ENCODE measurements around the gene ZBTB33. TPM values are rescaled to one million over a fixed set of nuclear protein-coding genes. Genes with fewer than 3 reads are reported as not detected.

The ZBTB33 gene, protein sequence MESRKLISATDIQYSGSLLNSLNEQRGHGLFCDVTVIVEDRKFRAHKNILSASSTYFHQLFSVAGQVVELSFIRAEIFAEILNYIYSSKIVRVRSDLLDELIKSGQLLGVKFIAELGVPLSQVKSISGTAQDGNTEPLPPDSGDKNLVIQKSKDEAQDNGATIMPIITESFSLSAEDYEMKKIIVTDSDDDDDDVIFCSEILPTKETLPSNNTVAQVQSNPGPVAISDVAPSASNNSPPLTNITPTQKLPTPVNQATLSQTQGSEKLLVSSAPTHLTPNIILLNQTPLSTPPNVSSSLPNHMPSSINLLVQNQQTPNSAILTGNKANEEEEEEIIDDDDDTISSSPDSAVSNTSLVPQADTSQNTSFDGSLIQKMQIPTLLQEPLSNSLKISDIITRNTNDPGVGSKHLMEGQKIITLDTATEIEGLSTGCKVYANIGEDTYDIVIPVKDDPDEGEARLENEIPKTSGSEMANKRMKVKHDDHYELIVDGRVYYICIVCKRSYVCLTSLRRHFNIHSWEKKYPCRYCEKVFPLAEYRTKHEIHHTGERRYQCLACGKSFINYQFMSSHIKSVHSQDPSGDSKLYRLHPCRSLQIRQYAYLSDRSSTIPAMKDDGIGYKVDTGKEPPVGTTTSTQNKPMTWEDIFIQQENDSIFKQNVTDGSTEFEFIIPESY
- 6.8 TPM for total RNA-seq
- long read RNA-seq, full-length matches to known transcripts: 1 of 1 reads
- long read RNA-seq, partial matches to known transcripts: 0 of 1 reads
- long read RNA-seq, other reads (novel, unspliced or antisense): 0 of 1 reads

DNA sequence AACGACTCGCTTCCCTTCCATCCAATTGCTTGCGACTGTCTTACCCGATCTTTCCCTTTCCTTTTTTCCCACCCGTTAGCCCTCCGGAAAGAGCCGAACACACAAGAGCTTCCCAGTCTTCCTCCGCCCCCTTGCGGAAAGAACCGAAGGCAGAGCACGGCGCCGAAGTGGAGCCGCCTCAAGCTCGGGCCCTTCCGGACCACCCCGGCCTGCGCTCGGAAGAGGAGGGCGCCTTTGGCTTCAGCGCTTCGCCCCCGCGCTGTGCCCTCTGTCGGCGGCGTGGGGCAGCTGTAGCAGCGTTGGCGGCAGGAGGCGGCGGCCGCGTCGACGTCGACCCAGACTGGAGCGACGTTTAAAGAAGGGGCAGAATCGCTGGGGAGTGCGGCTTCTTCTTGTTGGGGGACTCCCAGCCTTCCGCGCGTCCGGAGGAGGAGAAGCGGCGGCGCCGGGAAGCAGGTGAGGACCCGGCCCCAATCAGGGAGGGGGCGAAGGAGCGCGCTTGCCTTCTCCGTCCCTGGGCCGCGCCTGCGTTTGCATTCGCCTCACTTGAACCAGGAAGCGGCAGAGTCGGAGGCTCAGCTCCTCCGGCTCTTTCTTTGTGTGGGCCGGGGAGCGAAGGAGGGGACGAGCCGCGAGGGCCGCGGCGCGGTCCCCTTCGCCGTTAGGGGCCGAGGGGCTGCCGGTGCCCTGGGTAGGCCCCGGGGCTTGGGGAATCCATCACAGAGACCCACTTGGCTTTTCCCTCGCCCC, at the start of gene ZBTB33:
Gene ZBTB33 (plus strand): TSS at position 291 of the 750 bp plus-strand sequence. CDS start 2,604 bp downstream, outside the sequence.
- peak; percentile 94 for DNase-seq (ENCODE audit: missing footprints)
- intact Hi-C loops (cut with DNase I): loop anchor here (10.0 kb wide), 1 partner anchor 214 kb away; the partner anchor contains the start of gene LAMP2
- peak; percentile 99 for ATAC-seq

DNA sequence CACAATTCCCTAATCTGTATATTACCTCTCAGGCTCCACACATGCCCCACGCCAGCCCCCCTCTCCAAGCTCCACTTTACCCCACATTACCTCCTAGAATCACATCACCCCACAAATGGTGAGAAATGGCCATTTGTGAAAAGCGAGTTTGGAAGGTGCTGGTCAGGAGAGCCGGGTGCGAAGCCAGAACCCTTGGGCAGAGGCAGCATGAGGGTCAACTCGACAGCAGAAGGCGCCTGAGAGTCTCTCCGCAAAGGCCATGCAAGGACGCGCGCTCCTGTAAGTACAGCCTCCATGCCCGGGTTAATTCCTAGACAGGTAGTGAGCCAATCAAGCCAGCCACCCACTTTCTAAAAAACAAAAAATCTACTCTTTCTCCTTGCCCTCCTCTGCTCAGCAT, 49.8 kb upstream of the ZBTB33 start:
- intact Hi-C loops (cut with DNase I): no loop called here
- DNase-seq (ENCODE audit: missing footprints): no peak
- ATAC-seq: no peak

DNA sequence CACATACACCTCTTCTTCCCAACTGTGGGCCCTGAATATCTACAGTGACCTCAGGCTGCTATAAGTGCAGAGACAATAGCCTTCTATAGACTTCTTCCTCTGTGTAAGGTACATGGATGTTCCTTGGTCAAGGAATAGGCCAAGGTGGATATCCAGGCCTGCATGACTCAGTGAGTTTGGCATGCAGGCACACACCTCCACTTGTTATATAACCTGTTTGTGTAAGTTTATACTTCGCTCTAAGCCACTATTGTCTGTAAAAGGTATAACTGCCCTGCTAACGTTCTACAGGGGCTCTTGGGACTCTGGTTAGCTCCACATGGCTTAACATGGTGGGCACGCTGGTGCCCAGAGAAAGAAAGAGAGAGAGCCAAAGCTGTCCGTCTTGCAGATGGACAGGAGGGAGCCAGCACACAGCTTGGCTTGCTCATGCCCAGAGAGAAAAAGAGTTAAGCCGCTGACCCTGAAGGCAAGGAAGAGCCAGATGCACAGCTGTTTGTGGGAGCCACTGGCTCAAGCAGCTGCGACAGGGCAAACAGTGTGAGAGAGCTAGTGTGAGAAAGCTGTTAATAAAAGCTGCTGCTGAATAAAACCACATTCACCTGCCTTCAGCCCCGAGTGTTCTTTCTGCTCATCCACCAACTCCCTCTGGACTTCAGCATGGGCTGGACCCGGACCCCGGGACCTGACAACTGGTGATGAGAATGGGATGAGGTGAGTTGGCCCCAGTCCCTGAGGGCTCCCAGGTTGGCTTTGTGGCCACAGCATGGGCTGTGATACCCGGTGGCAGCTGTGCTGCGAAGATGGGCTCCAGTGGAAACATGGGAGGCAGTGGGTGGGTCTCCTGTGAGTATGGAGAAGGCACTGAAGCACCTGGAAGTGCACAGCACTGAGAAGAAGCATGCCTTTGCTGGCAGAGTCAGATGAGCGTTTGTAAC, 44.5 kb upstream of the ZBTB33 start:
- intact Hi-C loops (cut with DNase I): no loop called here
- no peak for DNase-seq (ENCODE audit: missing footprints)

DNA sequence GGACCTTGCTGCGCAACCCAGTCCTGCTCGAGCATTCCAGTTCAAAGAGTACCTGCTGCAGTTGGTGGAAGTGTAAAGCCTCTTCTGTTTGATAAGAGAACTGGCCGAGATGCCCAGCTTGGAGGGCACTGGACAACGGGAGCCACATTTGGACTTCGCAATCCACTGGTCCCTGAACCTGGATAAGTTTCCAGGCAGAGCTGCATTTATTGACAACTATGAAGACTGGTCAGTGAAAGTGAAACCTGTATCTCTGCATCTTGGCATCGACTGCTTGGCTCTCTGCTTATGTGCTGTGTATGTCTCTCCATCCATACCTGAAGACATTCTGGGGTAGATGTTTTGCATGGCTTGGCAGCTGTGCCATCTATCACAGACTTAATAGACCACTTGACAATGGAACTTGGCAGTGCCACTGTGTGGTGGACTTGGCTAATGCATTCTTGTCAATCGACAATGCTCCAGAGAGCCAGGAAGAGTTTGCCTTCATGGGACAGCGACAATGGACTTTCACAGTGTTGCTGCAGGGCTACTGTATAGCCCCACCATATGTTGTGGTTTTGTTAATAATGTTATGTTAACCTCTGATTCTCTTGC, 43.5 kb upstream of the ZBTB33 start:
- intact Hi-C loops (cut with DNase I): no loop called here
- ATAC-seq (no peak), DNase-seq (ENCODE audit: missing footprints) (no peak)

More for the DNA sequence above, 44.5 kb upstream of the ZBTB33 start:
- ATAC-seq: no peak

DNA sequence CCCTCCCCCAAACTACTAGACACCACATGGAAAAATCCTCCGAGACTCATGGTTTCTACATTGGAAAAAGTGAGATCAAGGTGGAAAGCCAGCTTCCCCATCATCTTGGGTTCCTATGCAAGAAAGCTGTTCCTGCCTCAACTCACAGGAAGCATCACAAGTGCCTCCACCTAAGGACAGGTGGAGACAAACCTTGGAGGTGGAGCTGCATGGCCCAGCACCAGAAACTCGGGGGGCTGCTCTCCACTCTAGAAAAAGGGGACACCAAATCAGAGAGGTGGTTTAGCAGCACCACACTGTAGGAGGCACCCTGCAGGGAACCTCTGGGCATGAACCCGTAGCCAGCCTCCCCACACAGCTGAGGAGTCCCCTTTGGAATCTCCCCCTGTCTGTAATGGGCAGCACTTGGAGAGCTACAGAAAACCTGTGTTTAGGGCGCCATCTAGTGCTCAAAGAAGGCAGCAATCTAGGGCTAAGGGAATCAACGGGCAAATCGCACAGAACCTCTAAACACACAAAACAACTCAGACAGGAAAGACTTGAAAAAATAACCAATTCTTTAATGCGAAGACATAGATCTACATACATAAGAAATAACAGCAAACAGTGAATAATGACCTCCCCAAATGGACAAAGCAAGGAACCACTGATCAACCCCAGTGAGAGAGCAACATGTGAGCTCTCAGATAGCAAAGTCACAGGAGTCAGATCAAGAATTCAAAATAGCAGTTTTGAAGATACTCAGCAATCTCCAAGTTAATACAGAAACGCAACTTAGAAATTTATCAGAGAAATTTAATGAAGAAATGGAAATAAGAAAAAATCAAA, 37.0 kb upstream of the ZBTB33 start:
- no peak for ATAC-seq
- no peak for DNase-seq (ENCODE audit: missing footprints)
- intact Hi-C loops (cut with DNase I): no loop called here

DNA sequence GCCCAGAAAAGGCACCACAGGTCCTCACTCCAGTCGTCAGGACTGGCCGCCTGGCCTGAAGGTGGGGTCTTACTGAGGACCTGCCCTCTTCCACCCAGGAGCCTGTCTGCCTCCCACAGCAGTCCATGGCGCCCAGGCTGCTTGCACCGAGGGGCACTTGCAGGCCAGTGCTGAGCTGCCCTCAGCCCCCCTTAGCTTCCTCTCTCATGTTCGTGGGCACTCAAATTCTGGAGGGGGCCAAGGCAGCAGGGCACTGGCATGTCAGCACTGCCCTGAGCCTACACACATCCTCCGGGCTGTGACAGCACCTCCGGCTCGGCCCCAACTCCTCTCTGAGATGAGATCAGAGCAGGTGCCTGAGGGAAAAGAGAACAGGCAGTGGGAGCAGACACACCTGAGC, 27.2 kb upstream of the ZBTB33 start:
- DNase-seq (ENCODE audit: missing footprints): no peak
- intact Hi-C loops (cut with DNase I): no loop called here
- no peak for ATAC-seq

DNA sequence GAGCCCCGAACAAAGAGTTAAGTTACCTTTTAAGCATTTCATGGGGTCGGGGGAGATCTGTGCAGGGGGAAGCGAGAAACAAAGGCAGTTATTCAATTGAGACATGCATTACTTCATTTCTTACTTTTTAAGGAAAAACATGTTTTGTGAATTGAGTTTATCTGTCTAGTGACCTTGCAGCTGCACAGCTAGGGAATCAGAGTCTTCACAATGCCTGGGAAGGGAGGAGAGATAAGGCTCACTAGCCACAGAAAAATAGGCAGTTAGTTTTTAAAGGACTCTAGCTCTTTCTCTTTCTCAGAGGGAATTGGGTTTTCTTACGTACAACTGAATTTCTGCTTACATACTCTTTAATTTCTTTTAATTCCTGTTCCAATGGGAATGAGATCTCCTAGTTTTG, 26.2 kb upstream of the ZBTB33 start:
- ATAC-seq: no peak
- intact Hi-C loops (cut with DNase I): no loop called here
- no peak for DNase-seq (ENCODE audit: missing footprints)

DNA sequence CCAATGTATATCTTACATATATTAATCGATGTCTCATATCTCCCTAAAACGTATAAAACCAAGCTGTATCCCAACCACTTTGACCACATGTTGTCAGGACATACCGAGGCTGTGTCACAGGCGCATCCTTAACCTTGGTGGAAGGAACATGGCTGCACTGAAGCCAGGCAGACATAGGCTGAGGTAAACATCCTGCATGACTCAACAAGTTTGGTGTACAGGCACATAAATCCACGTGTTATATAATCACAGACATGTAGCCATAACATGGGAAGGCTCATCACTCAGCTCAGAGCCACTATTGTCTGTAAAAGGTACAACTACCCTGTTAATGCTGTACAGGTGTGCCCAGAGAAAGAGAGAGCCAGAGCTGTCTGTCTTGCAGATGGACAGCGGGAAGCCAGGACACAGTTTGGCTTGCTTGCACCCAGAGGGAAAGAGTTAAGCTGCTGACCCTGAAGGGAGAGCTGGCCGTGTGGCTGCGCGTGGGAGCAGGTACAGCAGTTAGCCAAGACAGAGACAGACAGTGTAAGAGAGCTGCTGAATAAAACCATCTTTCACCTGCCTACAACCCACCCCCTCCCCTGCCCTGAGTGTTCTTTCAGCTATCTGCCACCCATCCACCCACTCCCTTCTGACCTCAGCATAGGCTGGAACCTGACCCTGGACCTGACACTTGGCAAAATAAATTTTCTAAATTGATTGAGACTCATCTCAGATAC, 22.3 kb upstream of the ZBTB33 start:
- DNase-seq (ENCODE audit: missing footprints) (no peak), ATAC-seq (no peak)
- intact Hi-C loops (cut with DNase I): no loop called here

DNA sequence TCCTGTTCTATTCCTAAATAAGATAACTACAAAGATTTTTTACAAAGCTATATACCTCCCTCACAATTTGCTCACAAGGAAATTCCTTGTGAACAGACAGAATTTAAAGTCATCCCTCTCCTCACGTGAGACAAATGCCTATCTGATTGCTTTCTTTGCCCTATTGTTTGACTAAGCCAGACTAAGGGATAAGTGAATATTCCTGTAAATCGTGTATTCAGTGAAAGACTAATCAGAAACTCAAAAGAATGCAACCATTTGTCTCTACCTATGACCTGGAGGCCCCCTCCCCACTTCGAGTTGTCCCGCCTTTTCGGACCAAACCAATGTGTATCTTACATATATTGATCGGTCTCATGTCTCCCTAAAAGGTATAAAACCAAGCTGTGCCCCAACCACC, 15.3 kb upstream of the ZBTB33 start:
- no peak for DNase-seq (ENCODE audit: missing footprints)
- ATAC-seq: no peak
- intact Hi-C loops (cut with DNase I): no loop called here

DNA sequence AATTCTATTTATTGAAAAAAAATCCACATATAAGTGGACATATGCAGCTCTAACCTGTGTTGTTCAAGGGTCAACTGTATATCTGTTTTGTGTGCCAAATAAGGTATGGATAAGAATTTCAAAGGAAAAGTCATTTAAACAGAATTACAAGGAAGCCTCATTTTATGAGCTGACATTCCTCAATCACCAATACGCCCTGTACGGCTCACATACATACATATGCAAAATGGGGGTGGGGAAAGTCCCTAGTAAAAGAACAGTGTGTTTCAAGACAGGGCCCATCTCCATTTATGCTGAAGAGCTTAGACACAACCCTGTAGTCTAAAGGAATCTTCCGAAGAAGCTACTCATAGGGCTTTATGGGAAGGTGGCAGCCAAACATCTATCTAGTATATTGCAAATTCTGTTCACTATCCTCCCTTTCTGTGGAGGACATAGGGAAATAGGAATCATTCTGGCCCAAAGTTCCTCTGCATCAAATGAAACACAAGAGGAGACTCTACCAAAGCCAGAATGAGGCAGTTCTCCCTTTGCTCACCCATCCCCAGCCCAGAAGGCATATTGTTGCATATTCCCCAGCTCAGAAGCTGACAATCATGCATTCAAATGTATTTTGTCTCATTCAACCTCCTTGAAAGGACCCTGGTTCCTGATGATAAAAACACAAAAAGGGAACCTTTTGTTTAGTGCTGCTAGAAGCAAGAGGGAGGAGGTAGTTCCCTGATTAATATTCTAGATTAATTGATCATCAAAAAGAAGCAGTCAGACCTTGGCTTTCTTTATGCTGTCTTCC, 13.7 kb upstream of the ZBTB33 start:
- intact Hi-C loops (cut with DNase I): no loop called here
- ATAC-seq: no peak
- no peak for DNase-seq (ENCODE audit: missing footprints)

DNA sequence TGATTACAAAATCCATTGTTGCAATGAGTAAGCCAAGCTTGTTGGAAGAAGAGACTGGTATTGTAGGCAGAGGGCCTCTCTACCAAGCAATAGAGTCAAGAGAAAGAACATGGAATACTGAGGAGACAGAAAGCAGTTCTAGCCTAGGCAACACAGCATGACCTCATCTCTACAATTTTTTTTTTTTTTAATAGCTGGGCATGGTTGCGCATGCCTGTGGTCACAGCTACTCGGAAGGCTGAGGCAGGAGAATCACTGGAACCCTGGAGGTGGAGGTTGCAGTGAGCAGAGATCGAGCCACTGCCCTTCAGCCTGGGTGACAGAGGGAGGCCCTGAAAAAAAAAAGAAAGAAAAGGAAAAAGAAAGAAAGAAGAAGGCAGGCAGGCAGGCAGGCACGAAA, 11.7 kb upstream of the ZBTB33 start:
- intact Hi-C loops (cut with DNase I): no loop called here
- DNase-seq (ENCODE audit: missing footprints): no peak
- ATAC-seq: no peak

DNA sequence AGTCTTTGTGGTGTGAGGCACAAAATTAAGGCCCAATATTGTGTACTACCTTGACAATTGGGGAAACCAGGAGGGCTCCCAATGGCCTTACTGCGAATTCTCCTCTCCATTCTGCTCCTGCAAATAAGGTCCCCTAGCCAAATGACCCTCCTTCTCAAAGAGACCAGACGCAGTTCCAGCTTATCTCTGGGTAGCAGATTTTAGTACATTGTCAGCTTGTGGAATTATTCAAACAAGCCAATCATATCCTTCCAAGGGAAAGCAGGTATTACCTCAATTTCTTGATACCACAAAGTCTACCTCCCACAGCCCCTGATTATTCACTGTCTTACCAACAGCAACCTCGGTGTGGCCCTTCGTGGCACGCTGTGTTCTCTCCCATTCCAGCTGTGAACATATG, 7.8 kb upstream of the ZBTB33 start:
- intact Hi-C loops (cut with DNase I): no loop called here
- no peak for DNase-seq (ENCODE audit: missing footprints)
- no peak for ATAC-seq

DNA sequence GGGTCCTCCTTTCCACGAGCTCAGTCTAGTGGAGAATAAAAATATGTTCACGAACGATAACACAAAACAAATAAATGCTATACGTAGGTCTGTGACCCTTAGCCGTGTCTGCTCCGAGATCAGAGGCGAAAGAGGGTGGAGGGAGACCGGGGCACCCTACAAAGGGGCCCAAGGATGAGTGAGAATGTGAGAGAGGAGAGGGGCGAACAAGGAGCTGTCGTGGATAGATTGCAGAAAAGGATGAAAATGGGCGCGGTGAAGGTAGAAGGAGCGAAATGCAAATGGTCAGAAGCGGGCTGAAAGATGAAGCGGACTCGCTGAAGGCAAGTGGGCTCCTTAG, 6.2 kb upstream of the ZBTB33 start:
- intact Hi-C loops (cut with DNase I): no loop called here
- peak; percentile 20 for ATAC-seq
- no peak for DNase-seq (ENCODE audit: missing footprints)

DNA sequence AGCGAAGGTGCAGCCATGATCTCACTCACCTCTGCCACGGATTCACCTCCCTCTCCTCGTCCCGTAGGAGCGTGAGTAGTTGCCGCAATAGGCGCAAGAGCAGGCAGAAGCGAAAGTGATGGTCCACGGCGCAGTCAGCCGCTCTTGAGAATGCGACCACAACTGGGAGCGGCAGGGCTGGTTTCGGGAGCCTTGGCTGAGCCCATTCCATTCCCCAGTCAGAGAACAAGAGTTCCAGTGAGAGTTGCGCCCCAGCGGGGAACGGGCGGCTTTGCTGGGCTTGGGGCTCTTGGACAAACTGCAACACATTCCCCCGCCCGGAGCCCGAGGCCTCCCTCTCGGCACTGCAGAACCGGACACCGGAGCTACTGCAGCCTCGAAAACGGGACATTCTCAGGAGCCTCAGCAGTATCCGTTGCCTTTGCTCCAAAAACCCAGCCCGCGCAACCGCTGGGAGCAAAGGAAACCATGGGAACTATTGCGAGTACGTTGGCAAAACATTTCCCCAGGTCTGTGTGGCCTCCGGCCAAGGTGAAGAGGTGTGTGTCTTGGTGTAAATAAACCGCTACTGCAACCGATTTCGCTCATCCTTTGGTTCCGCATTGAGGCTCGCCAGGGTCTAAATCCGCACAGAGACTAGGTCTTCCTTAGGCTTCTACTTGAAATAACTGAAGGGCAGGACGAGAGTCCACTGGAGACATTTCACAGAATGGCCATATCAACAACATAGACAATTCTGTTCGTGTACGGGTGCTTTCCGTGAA, 5.7 kb upstream of the ZBTB33 start:
- DNase-seq (ENCODE audit: missing footprints) (peak; percentile 84), ATAC-seq (peak; percentile 84)
- intact Hi-C loops (cut with DNase I): no loop called here

DNA sequence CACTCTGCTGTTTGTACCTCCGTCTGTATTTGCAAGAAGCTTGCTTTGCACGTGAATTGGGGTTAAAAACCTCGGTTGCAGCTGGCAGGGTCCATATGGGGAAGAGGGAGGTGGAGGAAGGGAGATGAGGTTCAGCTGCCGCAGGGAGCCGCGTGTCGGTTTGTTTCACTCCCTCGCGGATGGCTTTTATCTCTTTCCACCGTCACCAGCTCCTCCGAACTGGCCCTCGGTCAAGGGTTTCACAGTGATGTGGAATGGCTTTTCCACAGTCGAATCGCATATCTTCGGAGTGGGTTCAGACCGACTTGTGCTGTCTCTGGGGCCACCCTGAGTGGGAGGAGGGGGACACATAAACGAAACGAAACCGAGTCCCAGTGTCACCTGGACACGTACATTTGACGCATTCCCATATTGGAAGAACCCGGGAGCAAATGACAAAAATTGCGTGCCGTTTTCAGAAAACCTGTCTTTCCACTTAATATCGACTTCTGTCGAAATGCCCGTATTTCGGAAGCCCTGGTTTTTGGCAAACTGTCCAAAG, 929 bp downstream of the ZBTB33 start:
- intact Hi-C loops (cut with DNase I): loop anchor here (10.0 kb wide), 1 partner anchor 213 kb away; the partner anchor contains the start of gene LAMP2
- ATAC-seq: peak; percentile 52
- DNase-seq (ENCODE audit: missing footprints): peak; percentile 45
